K562 (cell line): ENCODE data around the gene TESK2. TPM values are rescaled to one million over a fixed set of nuclear protein-coding genes. Genes with fewer than 3 reads are reported as not detected.

Experiments
- BCL6 ChIP-seq: fragments of 250-450 bp; sonication (Bioruptor Pico); IDR thresholded peaks from 2 replicates; pipeline ENCODE4 v1.4.0; 2020
- BHLHE40 ChIP-seq: IDR thresholded peaks from 2 replicates; pipeline ENCODE4 v1.6.1; 2011; ENCODE audit warnings: low read length, improper control_type of control experiment
- BRF1 ChIP-seq: IDR thresholded peaks from 3 replicates; pipeline ENCODE4 v1.6.1; 2011; ENCODE audit warnings: borderline replicate concordance, mild to moderate bottlenecking; ENCODE audit not compliant: insufficient read length; ENCODE audit errors: extremely low read depth
- ESRRA ChIP-seq: fragments of 450-650 bp; IDR thresholded peaks from 2 replicates; pipeline ENCODE4 v1.6.1; 2014; ENCODE audit warnings: low read depth, mild to moderate bottlenecking, moderate library complexity, borderline replicate concordance
- GABPB1 ChIP-seq: sonication (generic); formaldehyde crosslinking; IDR thresholded peaks from 2 replicates; pipeline ENCODE4 v1.8.0; 2022; ENCODE audit warnings: mild to moderate bottlenecking, missing genetic modification reagents
- KDM4B ChIP-seq, 2 experiments: fragments of 450-650 bp in 1 of 2; sonication (generic) in 1 of 2; IDR thresholded peaks; 2 replicates each; pipeline ENCODE4 v1.6.1; 2016 to 2017; ENCODE audit warnings: borderline replicate concordance in 2 of 2, antibody characterized with exemption in 1 of 2, low read depth in 1 of 2, mild to moderate bottlenecking in 1 of 2
- MEIS2 ChIP-seq: fragments of 450-650 bp; IDR thresholded peaks from 2 replicates; pipeline ENCODE4 v1.6.1; 2014; ENCODE audit warnings: mild to moderate bottlenecking; ENCODE audit not compliant: partially characterized antibody
- PHB ChIP-seq: fragments of 250-450 bp; sonication (Bioruptor Pico); IDR thresholded peaks from 2 replicates; pipeline ENCODE4 v1.5.0; 2021
- PHF8 ChIP-seq: fragments of 200-600 bp; sonication (generic); IDR thresholded peaks from 2 replicates; pipeline ENCODE4 v1.6.1; 2012; ENCODE audit warnings: mixed run types, mild to moderate bottlenecking, inconsistent platforms, low read length, moderate library complexity, borderline replicate concordance
- POLR2AphosphoS2 ChIP-seq: IDR thresholded peaks from 2 replicates; pipeline ENCODE4 v1.6.1; 2012; ENCODE audit warnings: low read length, improper control_type of control experiment
- SMARCA4 ChIP-seq: fragments of 450-650 bp; IDR thresholded peaks from 2 replicates; pipeline ENCODE4 v1.6.1; 2016
- SMARCC2 ChIP-seq: fragments of 450-650 bp; IDR thresholded peaks from 2 replicates; pipeline ENCODE4 v1.6.1; 2017; ENCODE audit warnings: antibody characterized with exemption, moderate library complexity, mild to moderate bottlenecking, low read depth
- SUPT5H ChIP-seq: fragments of 450-650 bp; IDR thresholded peaks from 2 replicates; pipeline ENCODE4 v1.6.1; 2016
- TARDBP ChIP-seq: fragments of 450-650 bp; IDR thresholded peaks from 2 replicates; pipeline ENCODE4 v1.6.1; 2016
- TCF7 ChIP-seq: sonication (generic); IDR thresholded peaks from 2 replicates; pipeline ENCODE4 v1.6.1; 2016; ENCODE audit warnings: antibody characterized with exemption, borderline replicate concordance
- TOE1 ChIP-seq, 2 experiments: fragments of 450-650 bp in 1 of 2; sonication (generic) in 1 of 2; formaldehyde crosslinking in 1 of 2; IDR thresholded peaks; 2 replicates each; pipeline versions ENCODE4 v1.7.1 to v1.8.0; 2016 to 2022; ENCODE audit warnings: borderline replicate concordance in 2 of 2, mild to moderate bottlenecking in 2 of 2, antibody characterized with exemption in 1 of 2, inconsistent platforms in 1 of 2, low read depth in 1 of 2, missing genetic modification reagents in 1 of 2, moderate library complexity in 1 of 2
- ZNF121 ChIP-seq: sonication (generic); formaldehyde crosslinking; conservative IDR thresholded peaks from 2 replicates; pipeline ENCODE4 v1.8.0; 2022; ENCODE audit warnings: missing genetic modification reagents
- ZNF165 ChIP-seq: fragments of 250-450 bp; sonication (Bioruptor Pico); IDR thresholded peaks from 2 replicates; pipeline ENCODE4 v1.4.0; 2020; ENCODE audit warnings: borderline replicate concordance
- ZNF263 ChIP-seq: sonication (generic); formaldehyde crosslinking; IDR thresholded peaks from 2 replicates; pipeline ENCODE4 v1.8.0; 2022; ENCODE audit warnings: mild to moderate bottlenecking, missing genetic modification reagents, borderline replicate concordance
- ZNF324 ChIP-seq: fragments of 250-450 bp; sonication (Bioruptor Pico); IDR thresholded peaks from 2 replicates; pipeline ENCODE4 v1.4.0; 2020; ENCODE audit warnings: mild to moderate bottlenecking
- ZNF717 ChIP-seq: fragments of 250-450 bp; sonication (Bioruptor Pico); IDR thresholded peaks from 2 replicates; pipeline ENCODE4 v1.5.0; 2021
- ZSCAN29 ChIP-seq: fragments of 450-650 bp; IDR thresholded peaks from 2 replicates; pipeline ENCODE4 v1.6.1; 2017
- polyA plus RNA-seq, 8 experiments: library from polyadenylated mRNA; depleted of rRNA in 4 of 8; stranded (reverse) in 5 of 8; unstranded in 3 of 8; fragments of >200 nt; fragmentation: Nextera tagmentation in 2 of 8; fragmentation: Illumina TruSeq in 1 of 8; extraction: Ambion mirVana in 2 of 8; extraction: Trizol in 1 of 8; gene quantifications; 2 replicates each; pipeline versions ENCODE4 v1.2.1 to v1.2.3, GENCODE V29; 2011 to 2014; ENCODE audit warnings: inconsistent platforms in 1 of 8, missing spikeins in 1 of 8
- total RNA-seq, 7 experiments: library from RNA; depleted of rRNA in 6 of 7; stranded (reverse); fragments of >200 nt in 6 of 7; fragmentation: Illumina TruSeq in 2 of 7; extraction: Trizol in 2 of 7; gene quantifications; 2 replicates each; pipeline versions ENCODE4 v1.2.1 to v1.2.3, GENCODE V29; 2011 to 2021; ENCODE audit warnings: low replicate concordance in 1 of 7
- TF ChIP-seq, protein P1 (sequence below), 2 experiments: fragments of 450-650 bp; IDR thresholded peaks; 2 replicates each; pipeline ENCODE4 v1.6.1; 2016
- TF ChIP-seq, protein P2 (sequence below): sonication (generic); formaldehyde crosslinking; IDR thresholded peaks from 2 replicates; pipeline ENCODE4 v1.8.1; 2022; ENCODE audit warnings: missing genetic modification reagents
- TF ChIP-seq, protein P3 (sequence below): sonication (generic); formaldehyde crosslinking; IDR thresholded peaks from 2 replicates; pipeline ENCODE4 v1.8.0; 2022; ENCODE audit warnings: mild to moderate bottlenecking, missing genetic modification reagents

TESK2 gene
- total and polyA plus RNA-seq, 9 of the 15 experiments (the other 6 are each of a cell fraction or from before 2014, with no cell fraction given): 1.6 to 5.3 (median 3.7) TPM

DNA sequence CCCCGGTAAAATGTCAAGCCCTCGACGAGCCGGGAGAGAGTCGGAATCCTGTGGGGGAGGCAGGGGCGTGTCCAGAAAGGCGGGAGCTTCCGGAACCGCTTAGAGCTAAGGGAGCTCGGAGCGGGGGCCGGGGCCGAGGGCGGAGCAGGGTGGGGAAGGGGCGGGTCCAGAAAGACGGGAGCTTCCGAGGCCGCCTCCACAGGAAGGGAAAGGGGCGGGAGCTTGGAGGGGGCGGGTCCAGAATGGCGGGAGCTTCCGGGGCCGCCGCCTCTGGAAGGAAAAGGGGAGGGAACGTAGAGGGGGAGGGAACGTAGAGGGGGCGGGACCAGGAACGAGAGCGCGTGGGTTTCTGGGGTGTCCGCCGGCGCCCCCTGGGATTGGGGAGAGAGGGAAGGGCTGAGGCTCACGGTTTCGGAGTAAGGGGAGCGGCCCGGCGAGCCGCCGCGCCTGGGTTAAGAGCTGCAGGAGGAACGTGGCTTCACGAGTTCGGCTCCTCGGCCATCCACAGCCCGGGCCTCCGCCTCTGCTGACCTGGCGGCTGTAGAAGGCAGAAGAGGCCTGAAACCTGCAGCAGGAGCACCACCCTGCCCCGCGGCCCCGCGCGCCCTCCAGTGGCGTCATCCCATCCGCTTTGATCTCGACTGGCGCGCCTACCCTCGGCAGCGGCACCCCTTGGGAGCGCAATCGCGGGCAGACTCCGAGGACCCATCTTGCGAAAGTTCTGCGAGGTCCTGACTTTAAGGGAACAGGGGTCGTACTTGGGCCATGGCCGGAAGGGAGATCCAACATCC, 187.2 kb downstream of the TESK2 start (continued):
- peak; percentile 96 for TF ChIP-seq ZNF263 (CRISPR knock-in tag)
- 0 out of 2 replicates have a peak, but pooled peaks have one; percentile 2 for TF ChIP-seq SMARCA4
- no peak for TF ChIP-seq BRF1
- no peak for TF ChIP-seq POLR2AphosphoS2
- TF ChIP-seq, protein P1, sequence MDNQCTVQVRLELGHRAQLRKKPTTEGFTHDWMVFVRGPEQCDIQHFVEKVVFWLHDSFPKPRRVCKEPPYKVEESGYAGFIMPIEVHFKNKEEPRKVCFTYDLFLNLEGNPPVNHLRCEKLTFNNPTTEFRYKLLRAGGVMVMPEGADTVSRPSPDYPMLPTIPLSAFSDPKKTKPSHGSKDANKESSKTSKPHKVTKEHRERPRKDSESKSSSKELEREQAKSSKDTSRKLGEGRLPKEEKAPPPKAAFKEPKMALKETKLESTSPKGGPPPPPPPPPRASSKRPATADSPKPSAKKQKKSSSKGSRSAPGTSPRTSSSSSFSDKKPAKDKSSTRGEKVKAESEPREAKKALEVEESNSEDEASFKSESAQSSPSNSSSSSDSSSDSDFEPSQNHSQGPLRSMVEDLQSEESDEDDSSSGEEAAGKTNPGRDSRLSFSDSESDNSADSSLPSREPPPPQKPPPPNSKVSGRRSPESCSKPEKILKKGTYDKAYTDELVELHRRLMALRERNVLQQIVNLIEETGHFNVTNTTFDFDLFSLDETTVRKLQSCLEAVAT (IDR thresholded peaks at IDR 0.05): peak; percentile 91 to 95
- TF ChIP-seq TCF7: peak; percentile 100
- TF ChIP-seq PHB (CRISPR knock-in tag): peak; percentile 79; the same call in 1 of the 2 replicates
- no peak for TF ChIP-seq ZNF717 (CRISPR knock-in tag)
- TF ChIP-seq MEIS2: peak; percentile 3
- TF ChIP-seq ZSCAN29: no peak
- TF ChIP-seq ZNF165 (CRISPR knock-in tag): 0 out of 2 replicates have a peak, but pooled peaks have one; percentile 50
- TF ChIP-seq ZNF121: no peak
- peak; percentile 73 for TF ChIP-seq TOE1 (IDR thresholded peaks at IDR 0.05; ENCODE audit: borderline replicate concordance)
- TF ChIP-seq TOE1 (CRISPR knock-in tag; IDR thresholded peaks at IDR 0.05; ENCODE audit: borderline replicate concordance, low read depth): 0 out of 2 replicates have a peak, but pooled peaks have one; percentile 69
- TF ChIP-seq GABPB1 (CRISPR knock-in tag): peak; percentile 87
- peak; percentile 38; the same call in 1 of the 2 replicates for TF ChIP-seq SMARCC2
- TF ChIP-seq ESRRA: peak; percentile 73; the same call in 1 of the 2 replicates
- peak in 1 of 2 experiments; percentile 84; a peak in 2 of 4 replicates for TF ChIP-seq KDM4B (IDR thresholded peaks at IDR 0.05; ENCODE audit: borderline replicate concordance in 2 of 2, low read depth in 1 of 2)
- TF ChIP-seq, protein P2, sequence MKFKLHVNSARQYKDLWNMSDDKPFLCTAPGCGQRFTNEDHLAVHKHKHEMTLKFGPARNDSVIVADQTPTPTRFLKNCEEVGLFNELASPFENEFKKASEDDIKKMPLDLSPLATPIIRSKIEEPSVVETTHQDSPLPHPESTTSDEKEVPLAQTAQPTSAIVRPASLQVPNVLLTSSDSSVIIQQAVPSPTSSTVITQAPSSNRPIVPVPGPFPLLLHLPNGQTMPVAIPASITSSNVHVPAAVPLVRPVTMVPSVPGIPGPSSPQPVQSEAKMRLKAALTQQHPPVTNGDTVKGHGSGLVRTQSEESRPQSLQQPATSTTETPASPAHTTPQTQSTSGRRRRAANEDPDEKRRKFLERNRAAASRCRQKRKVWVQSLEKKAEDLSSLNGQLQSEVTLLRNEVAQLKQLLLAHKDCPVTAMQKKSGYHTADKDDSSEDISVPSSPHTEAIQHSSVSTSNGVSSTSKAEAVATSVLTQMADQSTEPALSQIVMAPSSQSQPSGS (CRISPR knock-in tag): no peak
- TF ChIP-seq TARDBP: 0 out of 2 replicates have a peak, but pooled peaks have one; percentile 54
- TF ChIP-seq SUPT5H: peak; percentile 92
- TF ChIP-seq BCL6: no peak
- no peak for TF ChIP-seq ZNF324 (CRISPR knock-in tag)
- peak; percentile 86 for TF ChIP-seq PHF8
- peak; percentile 60; the same call in 1 of the 2 replicates for TF ChIP-seq BHLHE40
- TF ChIP-seq, protein P3, sequence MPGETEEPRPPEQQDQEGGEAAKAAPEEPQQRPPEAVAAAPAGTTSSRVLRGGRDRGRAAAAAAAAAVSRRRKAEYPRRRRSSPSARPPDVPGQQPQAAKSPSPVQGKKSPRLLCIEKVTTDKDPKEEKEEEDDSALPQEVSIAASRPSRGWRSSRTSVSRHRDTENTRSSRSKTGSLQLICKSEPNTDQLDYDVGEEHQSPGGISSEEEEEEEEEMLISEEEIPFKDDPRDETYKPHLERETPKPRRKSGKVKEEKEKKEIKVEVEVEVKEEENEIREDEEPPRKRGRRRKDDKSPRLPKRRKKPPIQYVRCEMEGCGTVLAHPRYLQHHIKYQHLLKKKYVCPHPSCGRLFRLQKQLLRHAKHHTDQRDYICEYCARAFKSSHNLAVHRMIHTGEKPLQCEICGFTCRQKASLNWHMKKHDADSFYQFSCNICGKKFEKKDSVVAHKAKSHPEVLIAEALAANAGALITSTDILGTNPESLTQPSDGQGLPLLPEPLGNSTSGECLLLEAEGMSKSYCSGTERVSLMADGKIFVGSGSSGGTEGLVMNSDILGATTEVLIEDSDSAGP: no peak
